ENCODE measurements around the gene ZBTB49.

GRCh38 chr4:4325321-4325720 is 35.3 kb downstream of the ZBTB49 start:
- TF ChIP-seq MXI1 (conservative IDR thresholded peaks at IDR 0.05; ENCODE audit: poor library complexity, severe bottlenecking) (no peak), POLR2AphosphoS5 (IDR thresholded peaks at IDR 0.05) (no peak), RAD21 (conservative IDR thresholded peaks at IDR 0.05) (no peak), EP300 (conservative IDR thresholded peaks at IDR 0.05; ENCODE audit: poor library complexity, severe bottlenecking) (no peak), EZH2 (IDR thresholded peaks at IDR 0.05; ENCODE audit: borderline replicate concordance, insufficient read depth, low read length, poor library complexity, severe bottlenecking) (no peak), SMC3 (conservative IDR thresholded peaks at IDR 0.05; ENCODE audit: poor library complexity) (no peak)
- TF ChIP-seq, protein P1, sequence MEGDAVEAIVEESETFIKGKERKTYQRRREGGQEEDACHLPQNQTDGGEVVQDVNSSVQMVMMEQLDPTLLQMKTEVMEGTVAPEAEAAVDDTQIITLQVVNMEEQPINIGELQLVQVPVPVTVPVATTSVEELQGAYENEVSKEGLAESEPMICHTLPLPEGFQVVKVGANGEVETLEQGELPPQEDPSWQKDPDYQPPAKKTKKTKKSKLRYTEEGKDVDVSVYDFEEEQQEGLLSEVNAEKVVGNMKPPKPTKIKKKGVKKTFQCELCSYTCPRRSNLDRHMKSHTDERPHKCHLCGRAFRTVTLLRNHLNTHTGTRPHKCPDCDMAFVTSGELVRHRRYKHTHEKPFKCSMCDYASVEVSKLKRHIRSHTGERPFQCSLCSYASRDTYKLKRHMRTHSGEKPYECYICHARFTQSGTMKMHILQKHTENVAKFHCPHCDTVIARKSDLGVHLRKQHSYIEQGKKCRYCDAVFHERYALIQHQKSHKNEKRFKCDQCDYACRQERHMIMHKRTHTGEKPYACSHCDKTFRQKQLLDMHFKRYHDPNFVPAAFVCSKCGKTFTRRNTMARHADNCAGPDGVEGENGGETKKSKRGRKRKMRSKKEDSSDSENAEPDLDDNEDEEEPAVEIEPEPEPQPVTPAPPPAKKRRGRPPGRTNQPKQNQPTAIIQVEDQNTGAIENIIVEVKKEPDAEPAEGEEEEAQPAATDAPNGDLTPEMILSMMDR (IDR thresholded peaks at IDR 0.05; ENCODE audit: poor library complexity, severe bottlenecking), result no peak
- TF ChIP-seq, protein P2, sequence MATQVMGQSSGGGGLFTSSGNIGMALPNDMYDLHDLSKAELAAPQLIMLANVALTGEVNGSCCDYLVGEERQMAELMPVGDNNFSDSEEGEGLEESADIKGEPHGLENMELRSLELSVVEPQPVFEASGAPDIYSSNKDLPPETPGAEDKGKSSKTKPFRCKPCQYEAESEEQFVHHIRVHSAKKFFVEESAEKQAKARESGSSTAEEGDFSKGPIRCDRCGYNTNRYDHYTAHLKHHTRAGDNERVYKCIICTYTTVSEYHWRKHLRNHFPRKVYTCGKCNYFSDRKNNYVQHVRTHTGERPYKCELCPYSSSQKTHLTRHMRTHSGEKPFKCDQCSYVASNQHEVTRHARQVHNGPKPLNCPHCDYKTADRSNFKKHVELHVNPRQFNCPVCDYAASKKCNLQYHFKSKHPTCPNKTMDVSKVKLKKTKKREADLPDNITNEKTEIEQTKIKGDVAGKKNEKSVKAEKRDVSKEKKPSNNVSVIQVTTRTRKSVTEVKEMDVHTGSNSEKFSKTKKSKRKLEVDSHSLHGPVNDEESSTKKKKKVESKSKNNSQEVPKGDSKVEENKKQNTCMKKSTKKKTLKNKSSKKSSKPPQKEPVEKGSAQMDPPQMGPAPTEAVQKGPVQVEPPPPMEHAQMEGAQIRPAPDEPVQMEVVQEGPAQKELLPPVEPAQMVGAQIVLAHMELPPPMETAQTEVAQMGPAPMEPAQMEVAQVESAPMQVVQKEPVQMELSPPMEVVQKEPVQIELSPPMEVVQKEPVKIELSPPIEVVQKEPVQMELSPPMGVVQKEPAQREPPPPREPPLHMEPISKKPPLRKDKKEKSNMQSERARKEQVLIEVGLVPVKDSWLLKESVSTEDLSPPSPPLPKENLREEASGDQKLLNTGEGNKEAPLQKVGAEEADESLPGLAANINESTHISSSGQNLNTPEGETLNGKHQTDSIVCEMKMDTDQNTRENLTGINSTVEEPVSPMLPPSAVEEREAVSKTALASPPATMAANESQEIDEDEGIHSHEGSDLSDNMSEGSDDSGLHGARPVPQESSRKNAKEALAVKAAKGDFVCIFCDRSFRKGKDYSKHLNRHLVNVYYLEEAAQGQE (IDR thresholded peaks at IDR 0.05; ENCODE audit: borderline replicate concordance), result no peak
